Right hindlimb (tissue), 1 donor: ENCODE measurements around the gene SPINK6.

Experiments used
- DNase-seq: peaks from one replicate; pipeline ENCODE4 v3.0.0-alpha.2; 2018

The SPINK6 gene

DNA sequence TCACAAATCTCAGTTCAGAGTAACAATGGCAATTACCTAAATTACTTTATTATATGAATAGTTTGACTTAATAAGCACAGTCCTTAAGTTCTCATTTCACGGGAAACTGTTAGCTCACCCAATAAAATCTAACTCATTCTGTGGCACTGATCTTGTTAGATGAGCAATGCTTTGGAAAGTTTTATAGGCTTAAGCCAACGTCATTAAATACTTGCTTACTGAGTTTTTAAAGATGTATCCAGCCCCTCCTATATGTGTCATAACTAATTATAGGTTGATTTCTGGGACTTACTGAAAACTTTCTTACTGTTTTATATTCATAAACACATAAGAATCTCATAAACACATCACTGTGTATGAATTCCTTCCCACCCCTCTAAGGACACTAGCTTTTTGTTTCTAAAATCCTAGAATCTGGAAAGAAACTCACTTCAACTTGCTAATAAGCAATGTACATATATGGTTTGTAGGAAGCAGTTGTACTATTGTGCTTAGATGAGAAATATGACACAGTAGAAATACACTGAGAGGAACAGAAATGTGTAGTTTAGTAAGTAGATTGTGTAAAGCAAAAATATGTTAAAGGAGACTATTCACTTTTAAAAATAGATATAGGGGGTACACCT, 21.4 kb downstream of the SPINK6 start:
- no peak for DNase-seq

DNA sequence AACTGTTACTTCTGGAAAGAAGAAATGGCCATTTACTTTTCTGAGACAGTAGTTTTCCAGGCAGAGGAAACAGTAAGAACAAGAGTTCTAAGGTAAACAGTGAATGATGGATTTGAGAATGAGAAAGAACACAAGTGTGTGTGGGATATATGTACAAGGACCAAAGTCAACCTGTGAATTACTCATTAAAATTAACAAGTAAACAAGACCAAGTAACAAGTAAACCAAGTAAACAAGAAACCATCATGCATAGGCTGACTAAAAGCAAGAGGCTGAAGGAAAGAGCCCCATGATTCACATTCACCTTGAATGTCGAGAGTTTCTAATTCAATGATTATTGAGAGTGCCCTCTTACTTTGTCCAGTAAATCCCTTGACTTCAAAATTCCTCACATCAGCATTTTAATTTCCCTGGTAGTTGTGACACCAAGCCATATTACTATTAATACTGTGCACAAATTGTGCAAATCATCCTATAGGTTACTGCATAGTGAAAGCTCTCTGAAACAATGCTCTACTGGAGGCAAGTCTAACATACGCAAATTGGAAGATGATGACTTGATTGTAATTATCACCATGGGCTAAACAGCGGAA, 25.6 kb downstream of the SPINK6 start:
- DNase-seq: no peak

DNA sequence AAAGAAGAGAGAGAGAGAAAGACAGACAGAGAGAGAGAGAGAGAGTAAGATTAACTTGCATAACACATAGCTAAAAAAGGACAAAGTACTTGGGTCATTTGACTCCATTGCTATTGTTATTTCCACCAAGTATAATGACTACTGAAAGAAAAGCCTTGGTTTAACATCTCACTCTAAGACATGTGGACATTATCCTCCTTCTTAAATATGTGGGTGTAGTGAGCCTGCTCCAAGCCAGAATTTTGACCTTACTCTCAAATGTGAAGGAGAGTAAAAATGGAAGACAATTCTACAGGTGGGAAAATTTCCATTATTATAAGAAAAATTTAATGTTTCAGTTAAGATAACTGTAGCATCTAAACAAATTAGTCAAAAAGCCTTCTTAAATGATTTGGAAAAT, 27.0 kb downstream of the SPINK6 start:
- no peak for DNase-seq

DNA sequence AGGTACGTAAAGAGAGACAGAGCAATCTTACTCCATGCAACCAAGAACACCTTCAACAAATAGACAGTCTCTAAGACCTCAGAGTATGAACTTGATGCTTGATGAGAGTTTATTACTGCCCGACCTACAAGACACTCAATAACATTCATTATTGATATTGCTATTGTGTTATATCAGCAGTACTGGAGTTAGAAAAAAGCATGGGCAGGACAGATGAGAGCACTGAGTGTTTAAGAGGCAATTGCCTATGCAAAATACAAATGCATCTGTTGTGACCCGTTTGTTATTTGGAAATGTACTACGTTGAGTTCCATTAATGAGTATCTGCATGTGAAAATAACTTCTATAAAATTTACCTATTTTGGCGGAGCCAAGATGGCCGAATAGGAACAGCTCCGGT, 27.4 kb downstream of the SPINK6 start:
- DNase-seq: no peak

DNA sequence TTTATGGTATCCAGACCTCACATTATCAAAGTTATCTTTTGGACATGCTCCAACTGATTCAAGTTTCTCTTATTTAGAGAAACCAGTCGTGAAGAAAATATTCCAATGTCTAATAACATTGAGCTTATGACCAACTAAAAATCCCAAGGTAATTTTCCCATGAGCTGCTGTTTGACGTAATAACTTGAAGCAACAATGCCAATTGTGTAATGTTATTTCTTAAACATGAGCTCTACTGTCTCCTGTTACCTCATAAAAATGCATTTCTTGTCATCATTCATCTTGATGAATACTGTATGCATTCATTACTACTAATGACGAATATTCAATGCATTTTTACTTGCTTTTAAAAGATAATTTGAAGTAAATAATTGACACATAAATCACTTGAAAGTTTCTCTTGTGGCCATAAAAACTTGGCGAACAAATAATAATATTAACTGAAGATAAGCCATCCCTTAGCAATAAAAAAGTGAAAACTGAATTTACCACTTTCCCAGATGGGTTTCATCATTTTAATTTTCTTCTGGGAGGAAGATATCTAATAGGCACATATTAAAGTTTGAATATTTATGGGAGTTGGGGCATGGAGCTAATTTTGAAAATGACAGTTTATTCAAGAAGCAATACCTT, 35.1 kb downstream of the SPINK6 start:
- DNase-seq: no peak

DNA sequence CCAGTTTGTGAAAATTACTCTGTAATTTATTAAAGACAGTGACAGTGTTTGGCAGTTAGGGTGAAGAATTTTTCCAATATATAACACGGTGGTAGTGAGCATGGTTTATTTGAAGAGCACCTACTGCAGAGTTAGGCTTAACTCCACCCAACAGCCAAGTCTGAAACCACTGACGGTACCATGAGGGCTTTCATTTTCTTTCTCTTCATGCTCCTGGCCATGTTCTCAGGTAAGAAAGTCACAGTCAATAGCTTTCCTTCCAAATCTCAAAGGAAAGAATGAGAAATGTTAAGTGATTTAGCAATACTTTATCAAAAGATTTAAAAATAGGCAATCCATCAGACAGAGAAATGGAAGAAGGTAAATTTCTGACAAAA, 35.6 kb downstream of the SPINK6 start, which contains the start of gene MARCOL:
MARCOL (plus strand) TSS at position 108 of the 377 bp plus-strand sequence; CDS start at position 181, 73 bp downstream.
- no peak for DNase-seq

DNA sequence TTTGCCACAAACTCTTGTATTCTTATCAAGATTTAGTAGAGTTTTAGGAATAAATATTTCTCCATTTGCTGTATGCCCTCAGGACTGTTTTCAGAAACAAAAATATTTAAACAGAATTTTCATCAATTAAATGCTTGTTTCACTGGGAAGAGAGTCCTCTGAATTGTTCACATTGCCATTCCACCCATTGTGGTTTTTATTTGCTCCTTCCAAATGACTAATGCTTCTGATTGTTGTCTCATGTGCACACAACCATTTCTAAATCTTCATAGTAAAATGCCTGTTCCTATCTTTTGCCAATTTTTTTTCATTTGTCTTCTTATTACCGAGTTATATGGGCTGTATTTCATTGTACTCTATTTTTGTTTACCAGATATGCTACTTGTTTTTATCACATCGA, 46.1 kb downstream of the SPINK6 start:
- DNase-seq: no peak

DNA sequence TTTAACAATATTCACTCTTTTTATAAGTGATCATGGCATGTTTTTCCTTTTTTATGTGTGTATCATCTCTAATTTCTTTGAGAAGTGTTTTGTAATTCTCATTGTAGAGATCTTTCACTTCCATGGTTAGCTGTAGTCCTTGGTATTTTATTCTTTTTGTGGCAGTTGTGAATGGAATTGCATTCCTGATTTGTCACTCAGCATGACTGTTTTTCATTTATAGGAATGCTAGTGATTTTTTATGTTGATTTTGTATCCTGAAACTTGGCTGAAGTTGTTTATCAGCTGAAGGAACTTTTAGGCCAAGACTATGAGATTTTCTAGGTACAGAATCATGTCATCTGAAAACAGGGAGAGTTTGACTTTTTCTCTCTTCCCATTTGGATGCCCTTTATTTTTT, 52.6 kb downstream of the SPINK6 start:
- DNase-seq: no peak

DNA sequence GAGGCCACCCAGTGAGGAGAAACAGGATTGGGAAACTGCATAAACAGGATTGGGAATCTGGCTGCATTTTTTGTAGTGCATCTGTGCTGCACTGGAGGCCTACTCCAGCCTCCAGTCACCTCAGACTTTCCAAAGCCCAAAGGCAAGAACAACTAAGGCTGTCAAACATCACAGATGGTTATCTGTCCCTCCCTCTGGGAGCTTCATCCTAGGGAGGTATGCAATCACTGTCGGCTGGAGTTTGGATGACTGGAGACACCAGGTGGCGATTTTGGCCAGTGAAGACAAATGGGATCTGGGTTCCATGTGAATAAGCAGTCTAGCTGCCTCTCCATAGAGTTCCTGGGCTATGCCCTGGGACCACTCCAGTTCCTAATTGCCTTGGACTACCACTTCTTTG, 56.4 kb downstream of the SPINK6 start:
- DNase-seq: no peak

DNA sequence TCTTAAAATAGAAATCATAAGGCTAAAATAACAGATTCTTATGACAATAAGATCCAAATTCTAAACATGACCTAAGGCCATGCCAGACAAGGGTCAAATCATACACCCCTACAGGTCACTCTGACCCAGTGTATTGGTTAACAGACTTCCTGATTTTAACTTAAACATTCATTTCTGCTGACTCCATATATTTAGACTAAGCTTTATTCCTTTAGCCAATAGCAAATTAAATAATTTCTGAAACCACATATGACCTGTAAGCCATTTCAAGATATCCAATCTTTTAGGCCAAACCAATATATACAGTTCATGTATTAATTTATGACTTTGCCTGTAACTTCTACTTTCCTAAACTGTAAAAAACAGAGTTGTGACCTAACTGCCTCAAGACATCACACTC, 58.4 kb downstream of the SPINK6 start:
- DNase-seq: no peak
